Activated CD8-positive, alpha-beta memory T cell treated with anti-CD3 and anti-CD28 coated beads for 4 hours (primary cell): Measurements from ENCODE around the gene MAGED4.
"Not testable (repeated sequence)": the region's sequence is repeated elsewhere in the genome, so short reads cannot be mapped to it uniquely, and the experiment has no call there.

ENCODE experiments used
- DNase-seq, 2 donors: peaks; one replicate each; pipeline ENCODE4 v3.0.0-alpha.2; 2020; ENCODE audit warnings: low read depth in 2 of 2

Gene MAGED4, protein sequence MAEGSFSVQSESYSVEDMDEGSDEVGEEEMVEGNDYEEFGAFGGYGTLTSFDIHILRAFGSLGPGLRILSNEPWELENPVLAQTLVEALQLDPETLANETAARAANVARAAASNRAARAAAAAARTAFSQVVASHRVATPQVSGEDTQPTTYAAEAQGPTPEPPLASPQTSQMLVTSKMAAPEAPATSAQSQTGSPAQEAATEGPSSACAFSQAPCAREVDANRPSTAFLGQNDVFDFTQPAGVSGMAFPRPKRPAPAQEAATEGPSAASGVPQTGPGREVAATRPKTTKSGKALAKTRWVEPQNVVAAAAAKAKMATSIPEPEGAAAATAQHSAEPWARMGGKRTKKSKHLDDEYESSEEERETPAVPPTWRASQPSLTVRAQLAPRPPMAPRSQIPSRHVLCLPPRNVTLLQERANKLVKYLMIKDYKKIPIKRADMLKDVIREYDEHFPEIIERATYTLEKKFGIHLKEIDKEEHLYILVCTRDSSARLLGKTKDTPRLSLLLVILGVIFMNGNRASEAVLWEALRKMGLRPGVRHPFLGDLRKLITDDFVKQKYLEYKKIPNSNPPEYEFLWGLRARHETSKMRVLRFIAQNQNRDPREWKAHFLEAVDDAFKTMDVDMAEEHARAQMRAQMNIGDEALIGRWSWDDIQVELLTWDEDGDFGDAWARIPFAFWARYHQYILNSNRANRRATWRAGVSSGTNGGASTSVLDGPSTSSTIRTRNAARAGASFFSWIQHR

GRCh38 chrX:52184440-52185077 lies at the start of gene MAGED4:
Gene MAGED4 (plus strand): TSS chrX:52184888. CDS start chrX:52185923, 1,035 bp downstream.
- DNase-seq: not testable (repeated sequence)

GRCh38 chrX:52138830-52139544 lies 45.7 kb upstream of the MAGED4 start:
- no peak for DNase-seq

GRCh38 chrX:52139545-52139895 lies 45.2 kb upstream of the MAGED4 start:
- DNase-seq: no peak

DNA sequence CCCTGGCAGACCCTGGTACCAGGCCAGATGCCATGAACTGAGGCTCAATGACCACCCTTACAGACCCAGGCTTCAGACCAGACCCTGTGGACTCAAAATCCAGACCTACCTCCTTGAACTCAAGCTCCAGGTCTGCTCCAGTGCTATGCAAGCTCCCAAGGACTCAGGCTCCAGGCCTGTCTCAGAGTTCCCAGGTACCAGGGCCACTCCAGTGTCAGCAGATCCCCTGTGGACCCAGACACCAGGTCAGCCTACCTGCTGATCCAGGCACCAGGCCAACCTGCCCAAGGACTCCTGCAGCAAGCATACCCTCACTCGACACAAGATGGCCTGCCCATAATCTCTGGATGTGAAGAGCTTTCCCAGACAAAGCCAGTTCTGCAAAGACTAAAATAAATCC lies 44.7 kb upstream of the MAGED4 start:
- no peak for DNase-seq

GRCh38 chrX:52150667-52151066 lies 34.0 kb upstream of the MAGED4 start:
- not testable (repeated sequence) for DNase-seq

- not testable (repeated sequence) for DNase-seq
These were observed 24.5 kb upstream of the MAGED4 start for GRCh38 chrX:52160140-52160539.

DNA sequence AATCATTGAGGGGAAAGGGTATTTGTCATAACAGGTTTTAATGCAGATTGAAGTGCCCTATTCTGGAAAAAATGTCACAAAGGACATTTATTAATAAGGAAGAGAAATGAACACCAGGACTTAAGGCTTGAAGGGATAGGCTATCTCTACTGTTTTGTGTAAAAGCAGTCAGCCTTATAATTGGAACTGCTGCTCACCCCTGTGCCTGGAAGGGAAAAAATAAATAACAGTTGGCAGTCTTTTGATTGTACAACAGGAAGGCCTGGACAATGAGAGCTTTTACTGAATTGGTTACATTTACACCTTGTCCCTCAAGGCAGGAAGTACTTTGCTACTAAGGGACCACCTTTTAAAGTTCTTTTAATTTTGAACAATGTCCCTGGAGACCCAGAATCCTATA lies 17.8 kb upstream of the MAGED4 start:
- no peak for DNase-seq

DNA sequence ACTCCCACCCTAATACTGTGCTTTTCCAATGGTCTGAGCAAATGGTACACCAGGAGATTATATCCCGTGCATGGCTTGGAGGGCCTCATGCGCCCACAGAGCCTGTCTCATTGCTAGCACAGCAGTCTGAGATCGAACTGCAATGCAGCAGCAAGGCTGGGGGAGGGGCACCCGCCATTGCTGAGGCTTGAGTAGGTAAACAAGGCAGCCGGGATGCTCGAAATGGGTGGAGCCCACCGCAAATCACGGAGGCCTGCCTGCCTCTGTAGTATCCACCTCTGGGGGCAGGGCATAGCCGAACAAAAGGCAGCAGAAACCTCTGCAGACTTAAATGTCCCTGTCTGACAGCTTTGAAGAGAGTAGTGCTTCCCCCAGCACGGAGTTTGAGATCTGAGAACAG lies 13.6 kb upstream of the MAGED4 start:
- not testable (repeated sequence) for DNase-seq

GRCh38 chrX:52185078-52185453 lies 378 bp downstream of the MAGED4 start:
- not testable (repeated sequence) for DNase-seq

DNA sequence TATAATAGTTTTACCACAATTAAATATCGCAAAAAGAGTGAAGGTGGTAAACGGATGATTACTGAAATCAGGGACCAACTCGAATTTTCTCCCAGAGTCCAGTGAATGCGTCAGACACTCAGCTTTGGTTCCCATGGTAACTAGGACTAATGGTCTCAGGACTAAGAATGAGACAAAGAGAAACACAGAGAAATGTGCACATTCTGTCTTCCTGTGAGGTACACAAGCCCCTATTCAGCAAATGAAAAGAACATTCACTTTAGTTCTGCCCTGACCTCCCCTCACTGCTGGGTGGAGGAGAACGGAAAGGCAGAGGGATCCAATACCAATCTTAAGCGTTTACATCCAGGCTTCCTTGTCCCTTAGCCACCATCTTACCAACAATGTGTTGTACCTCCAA lies 26.7 kb downstream of the MAGED4 start:
- not testable (repeated sequence) for DNase-seq

DNA sequence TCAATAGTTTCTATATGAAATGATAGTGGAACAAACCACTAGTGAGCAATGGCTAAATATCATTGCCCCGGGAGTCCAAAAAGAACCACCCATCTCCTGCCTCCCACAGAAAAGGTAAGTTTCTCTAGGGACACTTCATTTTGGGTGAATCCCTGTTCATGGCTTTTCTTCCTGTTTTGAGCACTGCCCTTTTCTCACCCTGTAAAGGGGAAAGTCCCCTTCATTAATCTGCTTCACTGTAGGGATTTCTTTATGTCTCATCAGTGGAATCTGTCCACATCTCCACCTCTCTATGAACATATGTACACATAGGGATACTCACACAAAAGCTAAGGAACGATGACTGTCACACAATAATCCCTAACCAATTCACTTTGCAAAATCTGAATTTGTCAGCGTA lies 28.6 kb downstream of the MAGED4 start:
- no peak for DNase-seq

- DNase-seq: no peak
These were observed 31.9 kb downstream of the MAGED4 start for GRCh38 chrX:52216541-52216940.

DNA sequence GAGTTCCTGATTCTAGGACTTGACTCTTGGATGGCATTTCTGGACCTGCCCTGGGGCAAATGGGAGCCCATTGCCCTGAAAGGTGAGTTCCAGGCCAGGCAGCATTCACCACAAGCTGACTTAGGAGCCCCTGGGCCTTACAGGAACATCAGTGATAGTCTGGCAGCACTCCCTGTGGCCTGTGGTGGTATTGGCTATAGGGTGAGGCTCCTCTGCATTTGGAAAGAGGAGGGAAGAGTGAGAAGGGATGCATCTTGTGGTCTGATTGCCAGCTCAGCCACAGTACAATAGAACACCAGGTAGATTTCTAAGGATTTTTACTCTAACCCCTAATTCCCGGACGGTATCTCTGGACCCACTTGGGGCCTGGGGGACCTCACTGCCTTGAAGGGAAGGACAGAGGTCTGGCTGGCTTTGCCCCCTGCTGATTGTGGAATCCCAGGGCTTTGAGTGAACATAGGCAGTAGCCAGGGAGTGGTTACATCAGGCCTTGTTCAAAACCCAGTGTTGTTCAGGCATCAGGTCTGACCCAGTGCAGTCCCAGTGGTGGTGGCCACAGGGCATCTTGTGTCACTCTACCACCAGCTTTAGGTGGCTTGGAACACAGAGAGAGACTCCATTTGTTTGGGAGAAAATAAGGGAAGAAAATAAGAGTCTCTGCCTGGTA lies 32.9 kb downstream of the MAGED4 start:
- no peak for DNase-seq

DNA sequence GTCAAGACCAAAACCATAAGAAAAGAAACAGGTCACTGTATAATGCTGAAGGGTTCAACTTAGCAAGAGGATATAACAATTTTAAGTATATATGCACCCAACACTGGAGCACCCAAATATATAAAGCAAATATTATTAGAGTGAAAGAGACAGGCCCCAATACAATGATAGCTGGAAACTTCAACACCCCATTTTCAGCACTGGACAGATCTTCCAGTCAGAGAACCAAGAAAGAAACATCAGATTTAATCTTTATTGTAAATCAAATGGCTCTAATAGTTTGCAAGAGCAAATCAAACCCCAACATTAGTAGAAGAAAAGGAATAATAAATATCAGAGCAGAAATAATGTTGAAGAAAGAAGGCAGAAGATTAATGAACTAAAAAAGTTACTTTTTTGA lies 36.2 kb downstream of the MAGED4 start:
- DNase-seq: no peak
